OCI-LY7 (cell line): ENCODE data around the gene CTNNA2.

ENCODE experiments used
- EZH2phosphoT487 ChIP-seq: fragments of 200-600 bp; sonication (generic); IDR thresholded peaks from 2 replicates; pipeline ENCODE4 v1.6.1; 2018; ENCODE audit warnings: low read depth, borderline replicate concordance, mild to moderate bottlenecking, mixed run types, antibody characterized with exemption, low read length, moderate library complexity, mixed read lengths
- TF ChIP-seq, protein P1 (sequence below): fragments of 200-600 bp; sonication (generic); conservative IDR thresholded peaks from 2 replicates; pipeline ENCODE4 v1.5.1; 2014; ENCODE audit warnings: mild to moderate bottlenecking, antibody characterized with exemption, low read length, moderate library complexity, mixed read lengths

DNA sequence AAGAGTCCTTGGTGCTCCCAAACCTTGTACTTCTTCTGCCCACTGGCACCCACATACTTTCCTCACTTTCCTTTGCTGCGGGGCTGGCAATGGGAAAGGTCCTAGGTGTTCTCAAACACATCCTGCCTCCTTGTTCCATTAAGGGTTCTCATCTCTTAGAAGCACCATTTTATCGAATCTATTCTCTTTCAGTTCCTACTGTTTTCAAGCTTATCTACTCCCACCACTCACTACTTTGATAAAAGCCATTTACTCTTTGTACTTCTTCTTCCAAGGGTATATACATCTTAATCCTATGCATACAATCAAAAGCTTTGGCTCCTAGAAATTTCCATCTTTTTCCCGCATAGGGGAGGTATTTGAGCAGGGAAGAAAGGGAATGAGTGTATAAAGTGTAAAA is 868.8 kb downstream of the CTNNA2 start:
- TF ChIP-seq, protein P1, sequence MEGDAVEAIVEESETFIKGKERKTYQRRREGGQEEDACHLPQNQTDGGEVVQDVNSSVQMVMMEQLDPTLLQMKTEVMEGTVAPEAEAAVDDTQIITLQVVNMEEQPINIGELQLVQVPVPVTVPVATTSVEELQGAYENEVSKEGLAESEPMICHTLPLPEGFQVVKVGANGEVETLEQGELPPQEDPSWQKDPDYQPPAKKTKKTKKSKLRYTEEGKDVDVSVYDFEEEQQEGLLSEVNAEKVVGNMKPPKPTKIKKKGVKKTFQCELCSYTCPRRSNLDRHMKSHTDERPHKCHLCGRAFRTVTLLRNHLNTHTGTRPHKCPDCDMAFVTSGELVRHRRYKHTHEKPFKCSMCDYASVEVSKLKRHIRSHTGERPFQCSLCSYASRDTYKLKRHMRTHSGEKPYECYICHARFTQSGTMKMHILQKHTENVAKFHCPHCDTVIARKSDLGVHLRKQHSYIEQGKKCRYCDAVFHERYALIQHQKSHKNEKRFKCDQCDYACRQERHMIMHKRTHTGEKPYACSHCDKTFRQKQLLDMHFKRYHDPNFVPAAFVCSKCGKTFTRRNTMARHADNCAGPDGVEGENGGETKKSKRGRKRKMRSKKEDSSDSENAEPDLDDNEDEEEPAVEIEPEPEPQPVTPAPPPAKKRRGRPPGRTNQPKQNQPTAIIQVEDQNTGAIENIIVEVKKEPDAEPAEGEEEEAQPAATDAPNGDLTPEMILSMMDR, result no peak
- TF ChIP-seq EZH2phosphoT487, result no peak
